OCI-LY3 (cell line): ENCODE results near the gene HRH3.

Experiments
- H2AFZ ChIP-seq: fragments of 200-600, 300-600 bp; shearing (Covaris generic); 2 replicates; pipeline ENCODE4 v1.6.0; 2014; ENCODE audit warnings: antibody characterized with exemption, low read depth, low read length
- H3K27ac ChIP-seq: fragments of 200-600, 300-600 bp; sonication (generic); 2 replicates; pipeline ENCODE4 v1.5.1; 2014; ENCODE audit warnings: mild to moderate bottlenecking, low read length, moderate library complexity, mixed read lengths
- H3K27me3 ChIP-seq: fragments of 200-600, 300-600 bp; sonication (generic); 2 replicates; pipeline ENCODE4 v1.6.1; 2014; ENCODE audit warnings: low read depth, low read length, mixed read lengths
- H3K36me3 ChIP-seq: fragments of 200-600, 300-600 bp; sonication (generic); replicated peaks from 2 replicates; pipeline ENCODE3; 2014; ENCODE audit warnings: low read depth, low read length, mixed read lengths
- H3K4me1 ChIP-seq: fragments of 300-600, 200-600 bp; sonication (generic); 2 replicates; pipeline ENCODE4 v1.6.1; 2014; ENCODE audit warnings: low read length, mixed read lengths
- H3K4me2 ChIP-seq: fragments of 200-600, 300-600 bp; sonication (generic); 2 replicates; pipeline ENCODE4 v1.6.1; 2014; ENCODE audit warnings: low read length, mixed read lengths
- H3K4me3 ChIP-seq: fragments of 300-600, 200-600 bp; sonication (generic); 2 replicates; pipeline ENCODE4 v1.5.1; 2014; ENCODE audit warnings: antibody characterized with exemption, mild to moderate bottlenecking, low read length, moderate library complexity
- H3K79me2 ChIP-seq: fragments of 300-600, 200-600 bp; shearing (Covaris generic); 2 replicates; pipeline ENCODE4 v1.6.1; 2014; ENCODE audit warnings: mild to moderate bottlenecking, low read length, mixed read lengths
- H3K9ac ChIP-seq: fragments of 300-600, 200-600 bp; shearing (Covaris generic); 2 replicates; pipeline ENCODE4 v1.6.0; 2014; ENCODE audit warnings: mild to moderate bottlenecking, low read length, moderate library complexity
- H3K9me3 ChIP-seq: fragments of 200-600, 300-600 bp; shearing (Covaris generic); 2 replicates; pipeline ENCODE4 v1.6.1; 2014; ENCODE audit warnings: low read length, mixed read lengths; ENCODE audit not compliant: insufficient read depth
- H4K20me1 ChIP-seq: fragments of 200-600, 300-600 bp; sonication (generic); 2 replicates; pipeline ENCODE4 v1.6.1; 2016; ENCODE audit warnings: low read length, mixed read lengths; ENCODE audit not compliant: insufficient read depth
- EZH2phosphoT487 ChIP-seq: fragments of 200-600 bp; shearing (Covaris generic); IDR thresholded peaks from 2 replicates; pipeline ENCODE4 v1.6.1; 2018; ENCODE audit warnings: antibody characterized with exemption, mixed run types, low read depth
- TF ChIP-seq, protein P1 (sequence below): fragments of 200-600, 300-600 bp; sonication (generic); IDR thresholded peaks from 2 replicates; pipeline ENCODE4 v1.5.1; 2014; ENCODE audit warnings: antibody characterized with exemption, low read length, low read depth

The HRH3 gene

DNA sequence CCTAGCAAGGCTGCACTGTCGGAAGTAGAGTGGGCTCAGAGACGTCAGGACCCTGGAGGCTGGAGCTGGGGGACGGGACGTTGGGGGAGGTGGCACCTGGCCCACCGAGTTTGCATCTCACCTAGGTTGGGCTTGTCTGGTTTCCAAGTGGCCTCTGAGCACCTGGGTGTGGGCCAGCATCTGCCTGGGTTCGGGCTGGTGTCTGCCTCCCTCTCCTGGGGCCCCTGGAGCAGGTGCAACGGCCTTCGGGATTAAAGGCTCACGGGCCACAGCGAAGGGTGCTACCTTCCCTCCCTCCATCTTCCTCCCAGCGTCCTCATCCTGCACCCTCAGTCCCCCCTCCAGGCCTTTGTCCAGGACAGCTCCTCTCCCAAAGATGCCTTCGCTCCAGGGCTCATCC is 6.0 kb downstream of the HRH3 start:
- Histone ChIP-seq H3K27ac (no peak overlapping the region), H3K4me3 (no peak overlapping the region)
- TF ChIP-seq, protein P1, sequence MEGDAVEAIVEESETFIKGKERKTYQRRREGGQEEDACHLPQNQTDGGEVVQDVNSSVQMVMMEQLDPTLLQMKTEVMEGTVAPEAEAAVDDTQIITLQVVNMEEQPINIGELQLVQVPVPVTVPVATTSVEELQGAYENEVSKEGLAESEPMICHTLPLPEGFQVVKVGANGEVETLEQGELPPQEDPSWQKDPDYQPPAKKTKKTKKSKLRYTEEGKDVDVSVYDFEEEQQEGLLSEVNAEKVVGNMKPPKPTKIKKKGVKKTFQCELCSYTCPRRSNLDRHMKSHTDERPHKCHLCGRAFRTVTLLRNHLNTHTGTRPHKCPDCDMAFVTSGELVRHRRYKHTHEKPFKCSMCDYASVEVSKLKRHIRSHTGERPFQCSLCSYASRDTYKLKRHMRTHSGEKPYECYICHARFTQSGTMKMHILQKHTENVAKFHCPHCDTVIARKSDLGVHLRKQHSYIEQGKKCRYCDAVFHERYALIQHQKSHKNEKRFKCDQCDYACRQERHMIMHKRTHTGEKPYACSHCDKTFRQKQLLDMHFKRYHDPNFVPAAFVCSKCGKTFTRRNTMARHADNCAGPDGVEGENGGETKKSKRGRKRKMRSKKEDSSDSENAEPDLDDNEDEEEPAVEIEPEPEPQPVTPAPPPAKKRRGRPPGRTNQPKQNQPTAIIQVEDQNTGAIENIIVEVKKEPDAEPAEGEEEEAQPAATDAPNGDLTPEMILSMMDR, result no peak
- TF ChIP-seq EZH2phosphoT487, result no peak

DNA sequence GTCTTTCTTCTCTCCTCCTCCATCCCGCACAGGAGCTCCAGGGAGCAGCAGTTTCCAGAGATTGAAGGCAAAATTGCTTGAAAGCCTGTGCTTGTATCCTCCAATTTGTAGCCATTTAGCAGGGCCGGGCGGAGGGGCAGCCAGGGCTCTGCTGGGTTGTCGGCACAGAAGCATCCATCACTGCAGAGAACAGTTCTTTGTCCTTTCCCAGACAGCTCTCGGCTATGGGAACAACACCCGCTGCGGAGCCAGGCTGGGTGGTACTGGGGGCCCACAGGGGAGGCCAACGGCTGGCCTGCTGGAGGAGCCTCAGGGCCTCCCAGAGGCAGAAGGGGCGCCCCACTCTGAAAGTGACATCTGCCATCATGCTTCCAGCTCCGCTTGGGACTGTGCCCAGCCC is 7.8 kb downstream of the HRH3 start:
- no peak for TF ChIP-seq EZH2phosphoT487
- TF ChIP-seq, protein P1, result no peak
- Histone ChIP-seq H3K36me3 (no peaks in the 10 kb centered on the region), H3K4me2 (no peak overlapping the region), H3K4me3 (no peak overlapping the region), H3K4me1 (no peaks in the 10 kb centered on the region), H4K20me1 (no peaks in the 10 kb centered on the region), H3K9ac (no peak overlapping the region), H2AFZ (no peak overlapping the region), H3K27ac (no peak overlapping the region), H3K79me2 (no peaks in the 10 kb centered on the region), H3K9me3 (no peaks in the 10 kb centered on the region), H3K27me3 (peaks cover 3% of the 10 kb centered on the region; the same call in 1 of the 2 replicates)

More for the DNA sequence above, 6.0 kb downstream of the HRH3 start:
- Histone ChIP-seq H3K4me2 (no peak overlapping the region), H3K27me3 (peaks cover 3% of the 10 kb centered on the region; the same call in 1 of the 2 replicates), H3K79me2 (no peaks in the 10 kb centered on the region), H3K36me3 (no peaks in the 10 kb centered on the region), H3K9ac (no peak overlapping the region), H3K9me3 (no peaks in the 10 kb centered on the region), H2AFZ (no peak overlapping the region), H4K20me1 (no peaks in the 10 kb centered on the region), H3K4me1 (no peaks in the 10 kb centered on the region)

DNA sequence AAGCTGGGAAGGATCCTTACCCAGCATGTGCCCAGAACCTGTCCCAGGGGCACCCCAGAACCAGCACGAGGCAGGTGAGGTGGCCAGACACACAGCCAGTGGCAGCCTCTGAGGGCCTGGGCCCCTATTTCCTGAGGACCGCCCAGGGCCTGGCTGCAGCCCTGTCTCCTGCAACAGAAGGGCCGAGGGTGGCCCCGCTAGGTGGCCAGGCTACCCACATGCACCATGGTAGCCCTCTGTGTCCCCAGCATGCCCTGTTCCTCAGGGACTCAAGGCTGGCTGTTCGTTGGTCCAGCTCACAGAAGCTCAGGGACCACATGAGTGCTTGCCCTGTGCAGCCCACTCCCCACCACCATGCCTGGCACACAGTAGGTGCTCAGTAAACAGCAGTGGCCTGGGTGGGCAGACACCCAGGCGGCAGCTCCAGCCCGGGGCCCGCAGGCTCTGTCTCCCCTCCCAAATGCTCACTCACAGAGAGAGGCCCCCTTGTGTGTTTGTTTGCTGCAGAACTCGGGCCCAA is 8.2 kb downstream of the HRH3 start:
- Histone ChIP-seq H3K27ac (no peak overlapping the region), H2AFZ (no peak overlapping the region), H3K4me2 (no peak overlapping the region), H3K9me3 (no peaks in the 10 kb centered on the region), H3K4me3 (no peak overlapping the region), H3K36me3 (no peaks in the 10 kb centered on the region), H3K9ac (no peak overlapping the region), H3K4me1 (no peaks in the 10 kb centered on the region), H3K27me3 (peaks cover 3% of the 10 kb centered on the region; the same call in 1 of the 2 replicates), H4K20me1 (no peaks in the 10 kb centered on the region), H3K79me2 (no peaks in the 10 kb centered on the region)
- no peak for TF ChIP-seq EZH2phosphoT487
- TF ChIP-seq, protein P1, result no peak

DNA sequence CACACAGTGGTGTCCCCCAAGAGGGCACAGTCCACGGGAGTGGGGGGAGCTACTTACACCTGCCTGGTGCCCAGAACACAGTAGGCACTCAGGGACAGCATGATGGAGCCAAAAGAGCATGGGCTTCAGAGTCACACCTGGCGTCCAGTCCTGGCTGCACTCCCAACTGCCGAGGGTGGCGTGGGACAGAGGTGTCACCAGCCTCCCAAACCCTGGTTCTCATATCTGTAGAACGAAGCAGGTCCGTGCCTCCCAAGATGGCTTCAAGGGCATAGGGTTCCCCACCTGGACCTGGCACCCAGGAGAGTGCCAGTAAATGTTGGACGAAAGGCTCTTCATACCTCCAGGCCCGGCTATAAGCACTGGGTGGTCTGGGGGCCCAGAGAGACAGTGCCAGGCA is 8.9 kb downstream of the HRH3 start:
- Histone ChIP-seq H4K20me1 (no peaks in the 10 kb centered on the region), H3K9me3 (no peaks in the 10 kb centered on the region), H3K4me2 (no peak overlapping the region), H3K4me1 (no peaks in the 10 kb centered on the region), H2AFZ (no peak overlapping the region), H3K79me2 (no peaks in the 10 kb centered on the region), H3K9ac (no peak overlapping the region), H3K4me3 (no peak overlapping the region), H3K36me3 (no peaks in the 10 kb centered on the region), H3K27ac (no peak overlapping the region), H3K27me3 (peaks cover 3% of the 10 kb centered on the region; the same call in 1 of the 2 replicates)
- TF ChIP-seq EZH2phosphoT487, result no peak
- TF ChIP-seq, protein P1, result no peak
